ENCODE measurements around the gene WDFY2.

DNA sequence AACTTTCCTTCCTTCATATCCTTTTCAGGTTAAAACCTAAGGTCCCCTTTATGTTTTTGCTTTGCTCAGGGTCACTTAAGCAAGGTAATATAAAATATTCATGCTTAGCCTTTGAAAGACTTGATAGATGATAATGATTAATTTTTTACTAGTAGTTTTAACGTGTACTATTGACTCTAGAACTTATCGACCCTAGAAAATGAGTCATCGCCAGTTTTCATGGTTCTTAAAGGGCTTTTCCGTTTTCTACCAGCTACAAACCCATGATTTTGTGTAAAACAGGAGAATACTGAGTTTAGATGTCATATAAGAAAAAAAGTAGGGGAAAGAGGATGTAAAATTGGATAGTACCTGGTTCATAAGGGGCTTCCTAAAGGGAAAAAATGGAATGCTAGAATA lies 144.0 kb downstream of the WDFY2 start:
- TF ChIP-seq, protein P1, sequence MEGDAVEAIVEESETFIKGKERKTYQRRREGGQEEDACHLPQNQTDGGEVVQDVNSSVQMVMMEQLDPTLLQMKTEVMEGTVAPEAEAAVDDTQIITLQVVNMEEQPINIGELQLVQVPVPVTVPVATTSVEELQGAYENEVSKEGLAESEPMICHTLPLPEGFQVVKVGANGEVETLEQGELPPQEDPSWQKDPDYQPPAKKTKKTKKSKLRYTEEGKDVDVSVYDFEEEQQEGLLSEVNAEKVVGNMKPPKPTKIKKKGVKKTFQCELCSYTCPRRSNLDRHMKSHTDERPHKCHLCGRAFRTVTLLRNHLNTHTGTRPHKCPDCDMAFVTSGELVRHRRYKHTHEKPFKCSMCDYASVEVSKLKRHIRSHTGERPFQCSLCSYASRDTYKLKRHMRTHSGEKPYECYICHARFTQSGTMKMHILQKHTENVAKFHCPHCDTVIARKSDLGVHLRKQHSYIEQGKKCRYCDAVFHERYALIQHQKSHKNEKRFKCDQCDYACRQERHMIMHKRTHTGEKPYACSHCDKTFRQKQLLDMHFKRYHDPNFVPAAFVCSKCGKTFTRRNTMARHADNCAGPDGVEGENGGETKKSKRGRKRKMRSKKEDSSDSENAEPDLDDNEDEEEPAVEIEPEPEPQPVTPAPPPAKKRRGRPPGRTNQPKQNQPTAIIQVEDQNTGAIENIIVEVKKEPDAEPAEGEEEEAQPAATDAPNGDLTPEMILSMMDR (conservative IDR thresholded peaks at IDR 0.05; ENCODE audit: low read depth in 2 of 2): no peak
- TF ChIP-seq, protein P2, sequence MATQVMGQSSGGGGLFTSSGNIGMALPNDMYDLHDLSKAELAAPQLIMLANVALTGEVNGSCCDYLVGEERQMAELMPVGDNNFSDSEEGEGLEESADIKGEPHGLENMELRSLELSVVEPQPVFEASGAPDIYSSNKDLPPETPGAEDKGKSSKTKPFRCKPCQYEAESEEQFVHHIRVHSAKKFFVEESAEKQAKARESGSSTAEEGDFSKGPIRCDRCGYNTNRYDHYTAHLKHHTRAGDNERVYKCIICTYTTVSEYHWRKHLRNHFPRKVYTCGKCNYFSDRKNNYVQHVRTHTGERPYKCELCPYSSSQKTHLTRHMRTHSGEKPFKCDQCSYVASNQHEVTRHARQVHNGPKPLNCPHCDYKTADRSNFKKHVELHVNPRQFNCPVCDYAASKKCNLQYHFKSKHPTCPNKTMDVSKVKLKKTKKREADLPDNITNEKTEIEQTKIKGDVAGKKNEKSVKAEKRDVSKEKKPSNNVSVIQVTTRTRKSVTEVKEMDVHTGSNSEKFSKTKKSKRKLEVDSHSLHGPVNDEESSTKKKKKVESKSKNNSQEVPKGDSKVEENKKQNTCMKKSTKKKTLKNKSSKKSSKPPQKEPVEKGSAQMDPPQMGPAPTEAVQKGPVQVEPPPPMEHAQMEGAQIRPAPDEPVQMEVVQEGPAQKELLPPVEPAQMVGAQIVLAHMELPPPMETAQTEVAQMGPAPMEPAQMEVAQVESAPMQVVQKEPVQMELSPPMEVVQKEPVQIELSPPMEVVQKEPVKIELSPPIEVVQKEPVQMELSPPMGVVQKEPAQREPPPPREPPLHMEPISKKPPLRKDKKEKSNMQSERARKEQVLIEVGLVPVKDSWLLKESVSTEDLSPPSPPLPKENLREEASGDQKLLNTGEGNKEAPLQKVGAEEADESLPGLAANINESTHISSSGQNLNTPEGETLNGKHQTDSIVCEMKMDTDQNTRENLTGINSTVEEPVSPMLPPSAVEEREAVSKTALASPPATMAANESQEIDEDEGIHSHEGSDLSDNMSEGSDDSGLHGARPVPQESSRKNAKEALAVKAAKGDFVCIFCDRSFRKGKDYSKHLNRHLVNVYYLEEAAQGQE (IDR thresholded peaks at IDR 0.05; ENCODE audit: unreplicated experiment): no peak
- TF ChIP-seq EZH2 (IDR thresholded peaks at IDR 0.05; ENCODE audit: low read depth, unreplicated experiment) (no peak), POLR2AphosphoS5 (IDR thresholded peaks at IDR 0.05; ENCODE audit: low read depth) (no peak), ZNF114 (CRISPR knock-in tag; IDR thresholded peaks at IDR 0.05) (no peak), EZH2phosphoT487 (IDR thresholded peaks at IDR 0.05; ENCODE audit: unreplicated experiment) (no peak), JUNB (IDR thresholded peaks at IDR 0.05; ENCODE audit: unreplicated experiment) (no peak), ZNF331 (CRISPR knock-in tag; IDR thresholded peaks at IDR 0.05; ENCODE audit: low read depth) (no peak), STAT1 (IDR thresholded peaks at IDR 0.05; ENCODE audit: unreplicated experiment) (no peak), CREB1 (CRISPR knock-in tag; IDR thresholded peaks at IDR 0.05; ENCODE audit: low read depth) (no peak), NANOG (IDR thresholded peaks at IDR 0.05; ENCODE audit: borderline replicate concordance) (no peak)
- TF ChIP-seq, protein P3, sequence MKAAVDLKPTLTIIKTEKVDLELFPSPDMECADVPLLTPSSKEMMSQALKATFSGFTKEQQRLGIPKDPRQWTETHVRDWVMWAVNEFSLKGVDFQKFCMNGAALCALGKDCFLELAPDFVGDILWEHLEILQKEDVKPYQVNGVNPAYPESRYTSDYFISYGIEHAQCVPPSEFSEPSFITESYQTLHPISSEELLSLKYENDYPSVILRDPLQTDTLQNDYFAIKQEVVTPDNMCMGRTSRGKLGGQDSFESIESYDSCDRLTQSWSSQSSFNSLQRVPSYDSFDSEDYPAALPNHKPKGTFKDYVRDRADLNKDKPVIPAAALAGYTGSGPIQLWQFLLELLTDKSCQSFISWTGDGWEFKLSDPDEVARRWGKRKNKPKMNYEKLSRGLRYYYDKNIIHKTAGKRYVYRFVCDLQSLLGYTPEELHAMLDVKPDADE (IDR thresholded peaks at IDR 0.05): no peak
